HG02973 (cell line): ENCODE measurements around the gene TM9SF4.

Source experiments
- ATAC-seq: cut with Tn5 transposase; IDR thresholded peaks from one replicate; pipeline ENCODE4 v1.9.1; 2021; ENCODE audit warnings: moderate library complexity; ENCODE audit not compliant: unreplicated experiment

The TM9SF4 gene

GRCh38 chr20:32126919-32127318, 17.4 kb downstream of the TM9SF4 start:
- ATAC-seq = no peak

- no peak for ATAC-seq
These were observed 17.8 kb downstream of the TM9SF4 start for GRCh38 chr20:32127347-32127746.

DNA sequence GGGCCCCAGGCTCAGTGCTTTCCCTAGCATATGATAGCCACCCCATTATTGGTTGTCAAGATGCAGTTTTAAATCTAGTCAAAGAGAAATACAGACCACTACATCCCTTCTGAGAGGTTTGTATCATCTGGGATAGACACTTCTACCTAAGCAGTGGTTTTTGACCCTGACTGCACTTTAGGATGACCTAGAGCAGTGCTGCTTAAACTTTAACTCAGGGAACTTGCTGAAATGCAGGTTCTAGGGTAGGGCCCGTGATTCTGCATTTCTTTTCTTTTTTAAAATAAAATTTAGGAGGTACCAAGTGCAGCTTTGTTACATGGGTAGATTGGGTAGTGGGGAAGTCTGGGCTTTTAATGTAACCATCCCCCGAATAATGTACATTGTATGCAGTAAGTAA, 18.7 kb downstream of the TM9SF4 start:
- no peak for ATAC-seq

GRCh38 chr20:32129863-32130262, 20.3 kb downstream of the TM9SF4 start:
- no peak for ATAC-seq

DNA sequence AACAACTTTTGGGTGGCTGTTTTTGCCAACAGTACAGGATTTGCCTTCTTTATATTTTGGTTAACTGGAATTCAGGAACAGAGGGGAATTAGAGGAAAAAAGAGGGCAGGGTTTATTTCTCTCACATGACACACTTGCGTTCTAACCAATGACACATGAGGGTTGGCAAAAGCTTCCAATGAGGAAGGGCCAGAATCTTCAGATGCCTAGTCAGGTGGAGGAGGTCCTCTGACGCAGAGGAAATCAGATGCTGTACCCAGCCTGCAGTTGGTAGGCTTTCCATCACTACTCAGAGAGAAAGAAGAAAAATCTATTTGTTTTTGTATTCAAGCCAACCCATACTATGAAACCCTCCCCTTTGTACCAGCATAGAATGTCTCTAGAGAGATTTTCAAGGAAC, 20.8 kb downstream of the TM9SF4 start:
- no peak for ATAC-seq

DNA sequence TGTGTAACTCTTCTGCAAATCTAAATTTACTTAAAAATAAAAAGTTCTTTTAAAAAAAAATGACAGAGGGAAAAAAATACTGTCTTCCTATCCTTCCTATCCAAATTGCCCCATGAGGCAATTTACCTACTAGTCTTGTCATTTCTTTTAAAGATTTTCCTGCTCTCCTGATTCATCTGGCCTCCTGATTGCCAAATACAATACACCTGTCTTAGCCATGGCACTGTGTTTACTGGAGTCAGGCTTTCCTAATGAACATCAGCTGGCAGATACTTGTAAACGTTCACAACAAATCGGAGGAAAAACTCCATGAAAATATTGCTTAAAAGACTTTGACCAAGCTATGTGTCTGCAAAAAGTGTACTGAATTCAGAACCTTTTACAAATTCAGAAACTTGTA, 21.5 kb downstream of the TM9SF4 start:
- ATAC-seq = no peak

- peak; percentile 73 for ATAC-seq
These were observed 23.5 kb downstream of the TM9SF4 start for GRCh38 chr20:32132911-32133549.

- no peak for ATAC-seq
These were observed 24.5 kb downstream of the TM9SF4 start for GRCh38 chr20:32134026-32134425.

DNA sequence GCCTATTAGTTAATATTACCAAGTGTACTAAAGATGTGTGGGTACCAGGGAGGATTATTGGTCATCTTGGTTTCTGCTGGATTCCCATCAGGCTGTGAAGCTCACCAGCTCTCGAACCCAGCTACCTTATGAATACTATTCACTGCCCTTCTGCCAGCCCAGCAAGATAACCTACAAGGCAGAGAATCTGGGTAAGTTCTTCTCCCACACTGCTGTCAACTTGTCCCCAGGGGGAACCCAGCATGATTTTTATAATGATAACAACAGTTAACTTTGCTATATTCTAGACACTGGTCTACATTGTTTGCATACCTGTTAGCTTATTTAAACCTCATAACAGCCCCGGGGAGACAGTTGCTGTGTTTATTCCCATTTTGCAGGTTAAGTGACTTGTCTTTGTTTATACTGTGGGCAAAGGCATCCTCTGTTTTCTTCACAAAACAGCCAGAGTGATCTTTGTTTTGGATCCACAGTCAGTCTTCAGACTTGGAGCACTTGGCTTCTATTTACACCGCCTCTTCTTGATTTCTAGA, 26.5 kb downstream of the TM9SF4 start:
- no peak for ATAC-seq

DNA sequence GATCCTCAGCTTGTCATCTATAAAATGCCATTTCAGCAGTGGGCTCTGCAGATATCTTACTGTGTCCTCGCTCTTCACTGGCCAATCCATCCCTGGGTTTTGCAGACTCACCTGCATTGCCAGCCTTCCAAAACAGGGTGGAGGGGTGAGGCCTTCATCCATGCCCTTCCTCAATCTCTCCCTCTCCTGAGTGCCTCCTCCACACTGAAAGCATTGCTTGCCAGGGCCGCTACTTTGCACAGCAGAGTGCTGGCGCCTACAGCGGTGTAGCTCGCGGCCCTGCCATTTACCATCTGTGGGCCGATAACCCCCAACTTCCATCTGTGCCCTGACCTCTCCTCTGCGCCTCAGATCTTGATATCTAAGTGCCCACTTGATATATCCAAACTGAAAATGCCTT, 29.4 kb downstream of the TM9SF4 start:
- ATAC-seq = no peak

- ATAC-seq = no peak
These were observed 30.4 kb downstream of the TM9SF4 start for GRCh38 chr20:32139947-32140346.

- no peak for ATAC-seq
These were observed 31.1 kb downstream of the TM9SF4 start for GRCh38 chr20:32140603-32141002.

DNA sequence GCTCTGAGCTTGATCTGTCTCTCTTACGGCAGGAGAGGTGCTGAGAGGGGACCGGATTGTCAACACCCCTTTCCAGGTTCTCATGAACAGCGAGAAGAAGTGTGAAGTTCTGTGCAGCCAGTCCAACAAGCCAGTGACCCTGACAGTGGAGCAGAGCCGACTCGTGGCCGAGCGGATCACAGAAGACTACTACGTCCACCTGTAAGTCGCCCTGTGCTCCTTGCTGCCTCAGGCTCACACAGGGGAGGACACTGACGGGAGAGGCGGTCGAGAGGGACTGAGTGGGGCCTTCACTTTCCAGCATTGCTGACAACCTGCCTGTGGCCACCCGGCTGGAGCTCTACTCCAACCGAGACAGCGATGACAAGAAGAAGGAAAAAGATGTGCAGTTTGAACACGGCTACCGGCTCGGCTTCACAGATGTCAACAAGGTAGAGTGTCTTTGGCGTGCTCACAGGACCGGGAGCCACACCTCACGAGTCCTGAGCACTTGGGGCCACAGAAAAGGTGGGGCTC, 32.0 kb downstream of the TM9SF4 start:
- ATAC-seq = no peak

GRCh38 chr20:32142088-32142487, 32.6 kb downstream of the TM9SF4 start:
- no peak for ATAC-seq

GRCh38 chr20:32142991-32143390, 33.5 kb downstream of the TM9SF4 start:
- ATAC-seq = no peak

- no peak for ATAC-seq
These were observed 35.6 kb downstream of the TM9SF4 start for GRCh38 chr20:32144898-32145662.

- ATAC-seq = no peak
These were observed 40.2 kb downstream of the TM9SF4 start for GRCh38 chr20:32149566-32150170.

DNA sequence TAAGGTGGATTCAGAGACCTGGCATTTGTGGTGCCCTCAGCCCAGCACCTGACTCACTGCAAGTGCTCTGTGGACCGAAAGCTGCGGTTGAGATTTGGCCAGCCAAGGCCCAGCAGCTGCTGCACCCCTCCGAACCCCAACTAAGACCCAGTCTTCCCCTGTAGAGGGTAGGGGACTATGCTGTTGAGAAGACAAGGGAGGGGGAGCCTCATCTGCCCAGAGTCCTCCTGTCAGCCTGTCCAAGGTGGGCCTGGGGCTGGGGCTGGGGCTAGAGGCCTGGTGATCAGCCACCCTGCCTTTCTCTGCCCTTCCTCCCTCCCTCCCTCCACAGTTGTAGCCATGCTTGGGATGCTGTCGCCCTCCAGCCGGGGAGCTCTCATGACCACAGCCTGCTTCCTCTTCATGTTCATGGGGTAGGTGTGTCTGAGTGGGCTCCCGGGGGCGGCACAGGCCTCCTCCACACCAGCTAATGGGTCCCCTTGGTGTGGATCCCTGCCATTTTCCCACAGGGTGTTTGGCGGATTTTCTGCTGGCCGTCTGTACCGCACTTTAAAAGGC, 40.9 kb downstream of the TM9SF4 start:
- ATAC-seq = no peak

DNA sequence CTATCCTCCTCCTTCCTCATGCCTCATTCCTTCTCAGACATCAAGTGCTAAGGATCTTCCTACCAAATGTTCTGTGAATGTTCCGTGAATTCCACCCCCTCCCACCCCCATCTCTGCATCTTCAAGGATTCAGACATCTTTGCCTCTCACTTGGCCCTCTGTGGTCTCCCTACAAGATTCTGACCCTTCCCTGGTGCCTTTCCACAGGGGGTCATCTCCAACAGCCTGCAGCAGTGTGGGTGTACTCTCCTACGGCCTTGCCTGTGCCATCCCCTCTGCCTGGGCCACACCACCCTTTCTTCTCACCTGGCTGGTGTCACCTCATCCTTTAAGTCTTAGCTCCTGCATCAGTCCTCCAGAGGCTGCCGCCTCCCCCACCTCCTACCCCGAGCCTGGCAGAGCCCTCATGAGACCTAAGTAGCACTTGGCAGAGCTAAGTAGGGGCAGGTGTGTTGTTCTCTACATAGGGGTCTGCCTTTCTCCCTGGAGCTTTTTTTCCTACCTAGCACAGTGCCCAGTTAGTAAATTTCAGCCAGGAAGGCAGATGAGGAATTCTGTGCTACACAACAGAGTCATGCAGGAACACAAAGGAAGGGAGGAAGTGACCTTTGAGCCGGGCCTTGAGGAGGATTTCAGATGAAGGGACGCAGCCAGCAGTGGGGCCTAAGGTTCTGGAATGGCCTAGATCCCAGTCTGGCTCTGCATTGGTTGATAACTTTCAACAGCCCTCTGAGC, 43.1 kb downstream of the TM9SF4 start:
- ATAC-seq = no peak

GRCh38 chr20:32153156-32153665, 43.7 kb downstream of the TM9SF4 start:
- ATAC-seq = no peak

- ATAC-seq = no peak
These were observed 44.3 kb downstream of the TM9SF4 start for GRCh38 chr20:32153771-32154170.
